ENCODE measurements around the gene CARD19.
A peak's percentile ranks its signal among the peaks of the same experiment; 100 is the strongest.

Gene CARD19

DNA sequence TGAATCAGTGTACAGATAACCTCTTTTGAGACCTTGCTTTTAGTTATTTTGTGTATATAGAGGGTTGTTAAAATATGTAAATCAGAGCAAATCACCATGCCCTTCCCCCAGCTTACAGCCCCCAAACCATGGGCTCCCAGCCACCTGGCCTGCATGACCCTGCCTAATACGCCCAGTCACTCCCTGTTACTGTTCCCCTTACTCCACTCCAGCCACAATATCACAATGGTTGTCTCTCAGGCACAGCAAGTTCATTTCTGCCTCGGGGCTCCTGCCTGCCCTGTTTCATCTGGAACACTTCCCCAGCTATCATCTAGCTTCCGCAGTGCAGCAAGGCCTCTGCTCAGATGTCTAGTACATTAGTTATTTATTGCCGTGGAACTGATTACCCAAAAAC, 5.0 kb upstream of the CARD19 start:
- no peak for DNase-seq (ENCODE audit: low read depth)
- TF ChIP-seq, protein P1, sequence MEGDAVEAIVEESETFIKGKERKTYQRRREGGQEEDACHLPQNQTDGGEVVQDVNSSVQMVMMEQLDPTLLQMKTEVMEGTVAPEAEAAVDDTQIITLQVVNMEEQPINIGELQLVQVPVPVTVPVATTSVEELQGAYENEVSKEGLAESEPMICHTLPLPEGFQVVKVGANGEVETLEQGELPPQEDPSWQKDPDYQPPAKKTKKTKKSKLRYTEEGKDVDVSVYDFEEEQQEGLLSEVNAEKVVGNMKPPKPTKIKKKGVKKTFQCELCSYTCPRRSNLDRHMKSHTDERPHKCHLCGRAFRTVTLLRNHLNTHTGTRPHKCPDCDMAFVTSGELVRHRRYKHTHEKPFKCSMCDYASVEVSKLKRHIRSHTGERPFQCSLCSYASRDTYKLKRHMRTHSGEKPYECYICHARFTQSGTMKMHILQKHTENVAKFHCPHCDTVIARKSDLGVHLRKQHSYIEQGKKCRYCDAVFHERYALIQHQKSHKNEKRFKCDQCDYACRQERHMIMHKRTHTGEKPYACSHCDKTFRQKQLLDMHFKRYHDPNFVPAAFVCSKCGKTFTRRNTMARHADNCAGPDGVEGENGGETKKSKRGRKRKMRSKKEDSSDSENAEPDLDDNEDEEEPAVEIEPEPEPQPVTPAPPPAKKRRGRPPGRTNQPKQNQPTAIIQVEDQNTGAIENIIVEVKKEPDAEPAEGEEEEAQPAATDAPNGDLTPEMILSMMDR (IDR thresholded peaks at IDR 0.05; ENCODE audit: insufficient read depth, low read depth, low read length, missing control alignments), result no peak
- H3K4me3 ChIP-seq (ENCODE audit: low read depth, low read length), result no peak overlapping the region

DNA sequence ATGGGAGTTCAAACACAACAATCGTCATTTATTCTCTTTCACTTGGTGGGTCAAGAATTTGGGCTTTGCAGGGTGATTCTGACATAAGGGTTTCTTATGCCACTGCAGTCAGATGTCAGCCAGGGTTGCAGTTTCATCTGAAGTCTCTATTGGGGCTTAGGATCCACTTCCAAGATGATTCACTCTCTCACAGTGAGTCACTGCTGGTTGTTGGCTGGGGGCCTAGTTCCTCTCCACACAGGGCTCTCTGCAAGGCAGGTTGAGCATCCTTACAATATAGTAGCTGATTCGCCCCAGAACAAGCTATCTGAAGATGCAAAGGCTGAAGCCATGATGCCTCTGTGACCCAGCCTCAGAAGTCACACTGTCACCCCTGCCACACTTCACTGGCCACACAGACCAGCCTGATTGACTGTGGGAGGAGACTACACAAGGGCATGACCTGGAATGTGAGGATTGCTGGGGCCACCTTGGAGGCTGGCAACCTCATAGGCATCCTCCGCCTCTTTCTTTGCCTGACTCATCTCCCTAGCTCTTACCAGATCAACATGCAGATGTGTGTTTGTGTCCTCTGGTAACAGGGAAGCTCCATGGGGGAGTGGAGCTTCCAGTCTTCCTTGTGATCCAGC, 4.5 kb upstream of the CARD19 start:
- peak; percentile 88 for DNase-seq (ENCODE audit: low read depth)
- H3K4me3 ChIP-seq (ENCODE audit: low read depth, low read length), result no peak overlapping the region
- TF ChIP-seq, protein P1 (IDR thresholded peaks at IDR 0.05; ENCODE audit: insufficient read depth, low read depth, low read length, missing control alignments), result no peak

DNA sequence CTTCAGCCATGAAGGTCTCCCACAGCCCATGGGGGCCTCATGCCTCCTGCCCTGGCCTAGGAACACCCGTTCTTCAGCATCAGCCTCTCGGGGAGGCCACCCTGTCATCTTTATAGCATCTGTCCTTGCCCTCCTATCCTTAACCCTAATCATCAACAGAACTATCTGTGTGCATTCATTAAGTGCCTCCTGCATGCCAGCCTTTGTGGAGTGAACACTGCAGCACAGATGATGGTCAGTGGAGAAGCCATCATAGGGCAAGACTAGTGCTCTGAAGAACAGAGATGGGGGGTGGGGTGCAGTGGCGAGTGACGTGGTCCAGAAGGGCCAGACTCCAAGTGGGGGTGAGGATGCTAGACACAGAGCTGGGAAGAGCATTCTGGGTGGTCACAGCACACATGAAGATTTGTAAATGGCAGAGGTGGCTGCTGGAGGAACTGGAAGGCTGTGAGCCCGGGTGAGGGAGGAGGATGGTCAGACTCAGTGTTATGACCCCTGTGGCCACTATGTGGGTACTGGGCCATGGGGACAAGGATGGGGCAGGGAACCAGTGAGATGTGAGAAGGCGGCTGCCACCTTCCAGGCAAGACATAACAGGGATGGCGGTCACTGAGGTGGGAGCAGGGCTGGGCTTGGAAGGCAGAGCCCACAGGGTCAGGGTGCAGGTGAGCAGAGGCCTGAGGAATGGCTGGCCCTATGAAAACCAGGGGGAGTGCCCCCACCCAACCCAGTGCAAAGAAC, 3.6 kb upstream of the CARD19 start:
- TF ChIP-seq, protein P1 (IDR thresholded peaks at IDR 0.05; ENCODE audit: insufficient read depth, low read depth, low read length, missing control alignments), result no peak
- no peak overlapping the region for H3K4me3 ChIP-seq (ENCODE audit: low read depth, low read length)
- DNase-seq (ENCODE audit: low read depth), result no peak

DNA sequence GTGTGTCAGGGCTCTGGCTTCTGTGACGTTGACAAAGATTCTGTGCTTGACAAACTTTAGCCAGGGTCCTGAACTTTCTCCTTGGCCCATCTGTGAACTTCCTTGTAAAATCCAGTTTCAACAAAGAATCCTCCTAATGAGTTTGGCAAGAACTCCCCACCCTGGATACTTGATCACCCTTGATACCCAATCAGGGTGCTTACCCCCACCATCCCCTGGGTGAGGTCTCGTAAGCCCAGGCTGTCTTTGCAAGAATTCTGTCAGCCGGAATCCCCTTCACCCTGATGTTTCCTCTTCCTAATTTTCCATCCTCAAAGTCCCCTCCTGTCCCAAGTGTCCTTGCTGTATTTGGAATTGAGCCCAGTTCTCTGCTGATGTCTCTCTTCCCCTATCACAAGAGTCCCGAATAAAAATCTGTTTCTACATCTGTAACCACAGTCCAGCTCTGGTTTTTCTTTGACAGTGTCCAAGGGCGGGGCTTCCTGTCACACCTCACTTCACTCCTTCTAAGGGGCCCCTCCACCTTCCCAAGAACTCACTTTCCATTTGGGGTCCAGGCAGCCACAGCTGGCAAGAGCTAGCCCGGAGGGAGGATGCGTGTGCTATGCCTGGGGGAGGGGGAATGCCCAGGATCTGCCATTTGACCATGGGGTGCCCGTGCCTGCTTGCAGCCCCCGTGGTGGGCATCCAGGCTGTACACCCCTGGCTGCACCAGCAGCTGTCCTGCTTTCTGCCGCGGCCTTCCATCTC, 2.7 kb upstream of the CARD19 start:
- H3K4me3 ChIP-seq (ENCODE audit: low read depth, low read length), result peak overlapping the region; percentile 18
- peak; percentile 78 for DNase-seq (ENCODE audit: low read depth)
- TF ChIP-seq, protein P1 (IDR thresholded peaks at IDR 0.05; ENCODE audit: insufficient read depth, low read depth, low read length, missing control alignments), result no peak

DNA sequence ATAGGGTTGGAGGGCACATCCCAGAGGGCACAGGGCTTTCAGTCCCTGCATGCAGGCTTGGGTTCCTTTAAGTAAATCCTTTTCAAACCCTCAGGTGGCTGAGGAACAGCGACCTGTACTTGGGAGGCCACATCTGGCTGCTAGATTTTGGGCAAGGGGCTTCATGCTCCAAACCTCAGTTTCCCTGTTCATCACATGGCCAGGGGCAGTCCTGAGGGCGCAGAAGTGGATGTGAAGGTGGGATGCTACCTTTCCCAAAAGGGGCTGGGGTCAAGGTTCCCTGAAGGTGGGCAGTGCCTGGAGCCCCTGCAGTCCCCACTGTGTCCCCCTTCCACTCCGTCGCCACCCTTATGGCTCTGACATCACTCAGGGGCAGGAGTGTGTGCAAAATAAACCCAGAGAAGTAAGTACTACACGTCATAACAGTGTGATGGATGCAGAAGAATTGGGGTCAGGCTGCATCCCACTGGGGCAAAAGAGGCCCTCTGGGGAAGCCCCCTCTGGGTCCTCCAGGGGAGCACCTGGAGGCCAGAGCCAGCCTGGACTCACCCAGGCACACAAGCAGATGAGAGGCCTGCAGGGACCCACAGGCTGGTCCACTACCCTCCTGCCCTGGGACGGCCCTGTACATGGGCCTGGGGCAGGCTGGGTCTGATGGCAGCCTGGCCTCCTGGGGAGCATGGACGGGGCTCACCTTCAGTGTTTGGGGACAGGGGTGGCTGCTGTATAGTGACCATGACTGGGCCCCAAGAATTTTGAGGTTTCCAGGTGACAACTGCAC, 1.9 kb upstream of the CARD19 start:
- TF ChIP-seq, protein P1 (IDR thresholded peaks at IDR 0.05; ENCODE audit: insufficient read depth, low read depth, low read length, missing control alignments), result no peak
- peak overlapping the region; percentile 77 for H3K4me3 ChIP-seq (ENCODE audit: low read depth, low read length)
- DNase-seq (ENCODE audit: low read depth), result peak; percentile 28

DNA sequence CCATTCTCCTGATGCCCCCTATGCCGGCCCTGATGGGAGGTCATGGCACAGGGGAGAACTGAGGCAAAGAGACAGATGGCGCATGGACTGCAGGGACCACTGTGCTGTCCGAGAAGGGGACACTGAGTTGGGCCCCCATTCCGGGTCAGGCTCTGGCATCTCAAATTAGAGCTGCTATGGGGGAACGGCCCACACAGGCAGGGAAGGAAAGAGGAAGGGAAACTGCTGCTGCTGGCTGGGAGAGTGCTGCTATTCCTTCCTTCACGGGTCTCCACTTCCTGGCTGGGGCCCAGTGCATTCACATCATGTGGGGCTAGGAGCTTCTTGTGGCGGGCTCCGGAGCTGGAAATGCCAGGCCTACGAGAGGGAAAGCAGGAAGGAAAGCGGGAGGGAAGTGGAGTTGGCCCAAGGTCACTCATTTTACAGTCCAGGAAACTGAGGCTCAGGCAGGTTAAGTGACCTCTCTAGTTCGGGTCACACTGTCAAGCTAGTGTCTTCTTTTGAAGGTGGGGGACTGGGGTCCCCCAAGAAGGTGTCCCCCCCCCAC, 1.3 kb upstream of the CARD19 start:
- peak; percentile 82 for DNase-seq (ENCODE audit: low read depth)
- TF ChIP-seq, protein P1 (IDR thresholded peaks at IDR 0.05; ENCODE audit: insufficient read depth, low read depth, low read length, missing control alignments), result no peak
- peak overlapping the region; percentile 77 for H3K4me3 ChIP-seq (ENCODE audit: low read depth, low read length)

Measured in GM12865 (cell line).